ENCODE measurements around the gene TOMM7.

DNA sequence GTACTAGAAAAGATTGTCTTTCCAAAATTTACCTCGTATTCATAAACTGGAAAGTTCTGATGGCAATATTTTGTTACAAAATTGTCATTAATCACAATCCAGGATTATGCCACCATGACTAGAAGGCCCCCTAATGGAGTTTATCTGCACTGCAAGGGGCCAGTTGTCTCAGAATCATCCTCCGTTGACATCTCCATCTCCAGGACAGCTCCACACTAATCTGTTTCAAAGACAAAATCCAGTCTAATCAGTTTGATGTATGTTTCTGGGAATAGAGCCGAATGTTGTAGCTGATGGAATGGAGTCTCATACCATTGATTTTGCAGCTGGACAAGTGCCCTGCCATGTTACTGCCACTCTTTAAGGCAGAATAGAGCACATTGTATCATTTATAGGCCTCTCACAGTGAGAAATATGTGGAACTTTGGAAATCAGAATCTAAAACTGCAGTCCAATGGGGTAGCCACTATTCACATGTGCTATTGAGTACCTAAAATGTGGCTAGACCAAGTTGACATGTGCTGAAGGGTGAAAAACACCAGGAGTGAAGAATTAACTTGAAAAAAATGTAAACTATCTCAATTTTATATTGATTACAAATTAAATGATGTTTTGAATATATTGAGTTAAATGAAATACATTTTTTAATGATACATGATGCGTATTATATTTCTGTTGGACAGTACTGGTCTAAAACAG is 38.3 kb upstream of the TOMM7 start:
- TF ChIP-seq, protein P1, sequence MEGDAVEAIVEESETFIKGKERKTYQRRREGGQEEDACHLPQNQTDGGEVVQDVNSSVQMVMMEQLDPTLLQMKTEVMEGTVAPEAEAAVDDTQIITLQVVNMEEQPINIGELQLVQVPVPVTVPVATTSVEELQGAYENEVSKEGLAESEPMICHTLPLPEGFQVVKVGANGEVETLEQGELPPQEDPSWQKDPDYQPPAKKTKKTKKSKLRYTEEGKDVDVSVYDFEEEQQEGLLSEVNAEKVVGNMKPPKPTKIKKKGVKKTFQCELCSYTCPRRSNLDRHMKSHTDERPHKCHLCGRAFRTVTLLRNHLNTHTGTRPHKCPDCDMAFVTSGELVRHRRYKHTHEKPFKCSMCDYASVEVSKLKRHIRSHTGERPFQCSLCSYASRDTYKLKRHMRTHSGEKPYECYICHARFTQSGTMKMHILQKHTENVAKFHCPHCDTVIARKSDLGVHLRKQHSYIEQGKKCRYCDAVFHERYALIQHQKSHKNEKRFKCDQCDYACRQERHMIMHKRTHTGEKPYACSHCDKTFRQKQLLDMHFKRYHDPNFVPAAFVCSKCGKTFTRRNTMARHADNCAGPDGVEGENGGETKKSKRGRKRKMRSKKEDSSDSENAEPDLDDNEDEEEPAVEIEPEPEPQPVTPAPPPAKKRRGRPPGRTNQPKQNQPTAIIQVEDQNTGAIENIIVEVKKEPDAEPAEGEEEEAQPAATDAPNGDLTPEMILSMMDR (IDR thresholded peaks at IDR 0.05), result peak in 3 of 4 donors; percentile 9 to 32 (median 22)
- TF ChIP-seq POLR2A (IDR thresholded peaks at IDR 0.05), result no peak
